T-helper 1 cell treated with Interleukin-12 subunit alpha and Interleukin-12 subunit beta and Interleukin-4 antibody, amounts not matched to agents 30 μg/mL and 1 μg/mL, for 36 hours (primary cell): ENCODE measurements around the gene ATP1A4.

ENCODE experiments used
- H3K27ac Mint-ChIP-seq: one replicate; pipeline ENCODE4 v1.8.0; 2021; ENCODE audit warnings: mild to moderate bottlenecking, mixed read lengths
- H3K27me3 Mint-ChIP-seq: one replicate; pipeline ENCODE4 v1.8.0; 2021; ENCODE audit warnings: low read depth, mixed read lengths
- H3K36me3 Mint-ChIP-seq: one replicate; pipeline ENCODE4 v1.8.0; 2021; ENCODE audit warnings: low read depth, mixed read lengths
- H3K4me1 Mint-ChIP-seq: one replicate; pipeline ENCODE4 v1.8.0; 2021; ENCODE audit warnings: low read depth, mixed read lengths
- H3K4me3 Mint-ChIP-seq: one replicate; pipeline ENCODE4 v1.8.0; 2021; ENCODE audit warnings: mild to moderate bottlenecking, moderate library complexity, mixed read lengths
- H3K9me3 Mint-ChIP-seq: one replicate; pipeline ENCODE4 v1.8.0; 2021; ENCODE audit warnings: mixed read lengths

ATP1A4 gene

DNA sequence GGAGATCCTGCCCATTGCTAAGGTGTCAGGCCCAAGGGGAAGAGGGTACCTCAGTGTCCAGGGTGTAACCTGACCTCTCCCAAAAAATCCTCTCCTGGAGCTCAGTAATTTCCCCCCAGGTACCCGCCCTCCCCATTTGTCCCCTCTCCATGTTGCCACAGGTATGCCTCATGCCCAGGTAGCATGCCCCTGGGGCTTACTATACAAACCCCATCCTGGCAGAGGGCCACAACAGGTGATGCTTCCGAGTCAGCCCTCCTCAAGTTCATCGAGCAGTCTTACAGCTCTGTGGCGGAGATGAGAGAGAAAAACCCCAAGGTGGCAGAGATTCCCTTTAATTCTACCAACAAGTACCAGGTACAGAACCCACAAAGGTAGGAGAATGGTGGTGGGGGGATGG, 15.7 kb downstream of the ATP1A4 start:
- H3K4me3 Mint-ChIP-seq: no peak overlapping the region
- H3K36me3 Mint-ChIP-seq: no peaks in the 10 kb centered on the region
- H3K4me1 Mint-ChIP-seq: peaks cover 7% of the 10 kb centered on the region
- H3K27me3 Mint-ChIP-seq: peaks cover 43% of the 10 kb centered on the region
- no peaks in the 10 kb centered on the region for H3K9me3 Mint-ChIP-seq
- no peak overlapping the region for H3K27ac Mint-ChIP-seq

DNA sequence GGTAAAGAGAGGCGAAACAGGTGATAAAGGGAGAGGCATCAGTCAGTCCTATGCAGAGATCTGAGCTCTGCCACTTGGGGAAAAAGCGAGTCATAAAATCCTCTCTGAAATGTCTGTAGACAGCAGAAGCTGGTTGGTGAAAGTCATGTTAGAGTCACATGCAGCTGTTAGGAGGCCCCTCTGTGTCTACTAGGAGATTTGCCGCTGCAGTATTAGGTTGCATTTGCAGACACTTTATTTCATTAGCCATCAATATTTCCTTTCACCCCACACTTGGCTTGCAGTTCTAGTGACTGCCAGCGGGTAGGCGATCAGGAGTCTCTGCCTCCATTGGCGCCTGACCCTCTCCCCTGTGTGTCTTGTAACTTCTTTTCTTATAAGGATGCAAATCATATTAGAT, 16.2 kb downstream of the ATP1A4 start:
- peaks cover 47% of the 10 kb centered on the region for H3K27me3 Mint-ChIP-seq
- no peaks in the 10 kb centered on the region for H3K9me3 Mint-ChIP-seq
- peaks cover 7% of the 10 kb centered on the region for H3K4me1 Mint-ChIP-seq
- H3K36me3 Mint-ChIP-seq: no peaks in the 10 kb centered on the region
- no peak overlapping the region for H3K4me3 Mint-ChIP-seq
- no peak overlapping the region for H3K27ac Mint-ChIP-seq

- Mint-ChIP-seq H3K4me1 (peaks cover 7% of the 10 kb centered on the region), H3K27ac (no peak overlapping the region), H3K27me3 (peaks cover 51% of the 10 kb centered on the region), H3K36me3 (no peaks in the 10 kb centered on the region), H3K4me3 (no peak overlapping the region), H3K9me3 (no peaks in the 10 kb centered on the region)
Observed at GRCh38 chr1:160168016-160168415, 16.6 kb downstream of the ATP1A4 start.

DNA sequence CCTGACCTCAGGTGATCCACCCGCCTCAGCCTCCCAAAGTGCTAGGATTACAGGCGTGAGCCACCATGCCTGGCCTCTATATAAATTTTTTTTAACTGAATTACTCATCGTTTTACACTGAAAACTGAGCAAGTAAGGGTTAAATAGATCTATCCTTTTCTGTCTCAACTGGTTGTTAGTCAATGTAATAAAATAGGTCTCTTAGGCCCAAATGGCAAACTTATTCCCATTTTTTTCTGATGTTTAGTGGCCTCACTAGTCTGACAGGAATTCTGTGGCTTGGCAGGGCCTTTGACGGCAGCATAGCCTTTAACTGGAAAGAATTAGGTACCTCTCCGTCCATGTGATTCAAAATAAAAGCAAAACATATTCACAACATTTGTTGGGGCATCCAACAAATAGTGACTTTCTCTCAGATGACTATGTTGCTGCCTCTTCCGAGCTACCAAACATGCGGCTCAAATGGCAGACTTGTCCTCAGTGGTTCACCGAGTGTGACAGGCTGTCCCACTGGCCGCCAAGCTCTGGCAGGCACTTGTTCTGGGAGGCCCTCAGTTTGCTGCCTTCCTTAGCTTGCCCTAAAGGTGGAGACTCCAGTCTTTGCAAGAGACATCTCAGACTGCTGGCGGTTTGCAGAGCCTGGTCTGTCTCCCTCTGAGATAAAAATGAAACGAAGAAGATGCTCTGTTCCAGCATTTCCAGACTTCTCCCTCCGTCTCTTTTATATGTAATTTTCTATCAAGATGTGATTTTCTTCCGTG, 17.4 kb downstream of the ATP1A4 start:
- no peaks in the 10 kb centered on the region for H3K36me3 Mint-ChIP-seq
- H3K4me1 Mint-ChIP-seq: peaks cover 7% of the 10 kb centered on the region
- H3K27ac Mint-ChIP-seq: no peak overlapping the region
- H3K4me3 Mint-ChIP-seq: no peak overlapping the region
- H3K9me3 Mint-ChIP-seq: no peaks in the 10 kb centered on the region
- H3K27me3 Mint-ChIP-seq: peaks cover 58% of the 10 kb centered on the region

- H3K9me3 Mint-ChIP-seq: no peaks in the 10 kb centered on the region
- peaks cover 59% of the 10 kb centered on the region for H3K27me3 Mint-ChIP-seq
- no peak overlapping the region for H3K27ac Mint-ChIP-seq
- H3K4me3 Mint-ChIP-seq: no peak overlapping the region
- peaks cover 7% of the 10 kb centered on the region for H3K4me1 Mint-ChIP-seq
- H3K36me3 Mint-ChIP-seq: no peaks in the 10 kb centered on the region
Observed at GRCh38 chr1:160169553-160170399, 18.4 kb downstream of the ATP1A4 start.

DNA sequence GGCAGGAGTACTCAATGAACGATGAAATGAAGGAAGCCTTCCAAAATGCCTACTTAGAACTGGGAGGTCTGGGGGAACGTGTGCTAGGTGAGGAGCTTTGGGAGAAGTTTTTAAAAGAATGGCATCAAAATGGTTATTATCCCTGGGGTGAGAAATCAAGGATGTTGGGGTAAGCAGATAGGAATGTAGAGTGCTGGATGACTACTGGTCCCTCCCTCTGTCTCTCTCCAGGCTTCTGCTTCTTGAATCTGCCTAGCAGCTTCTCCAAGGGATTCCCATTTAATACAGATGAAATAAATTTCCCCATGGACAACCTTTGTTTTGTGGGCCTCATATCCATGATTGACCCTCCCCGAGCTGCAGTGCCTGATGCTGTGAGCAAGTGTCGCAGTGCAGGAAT, 20.0 kb downstream of the ATP1A4 start:
- no peak overlapping the region for H3K27ac Mint-ChIP-seq
- no peaks in the 10 kb centered on the region for H3K36me3 Mint-ChIP-seq
- peaks cover 61% of the 10 kb centered on the region for H3K27me3 Mint-ChIP-seq
- no peaks in the 10 kb centered on the region for H3K9me3 Mint-ChIP-seq
- no peak overlapping the region for H3K4me3 Mint-ChIP-seq
- H3K4me1 Mint-ChIP-seq: peaks cover 7% of the 10 kb centered on the region

DNA sequence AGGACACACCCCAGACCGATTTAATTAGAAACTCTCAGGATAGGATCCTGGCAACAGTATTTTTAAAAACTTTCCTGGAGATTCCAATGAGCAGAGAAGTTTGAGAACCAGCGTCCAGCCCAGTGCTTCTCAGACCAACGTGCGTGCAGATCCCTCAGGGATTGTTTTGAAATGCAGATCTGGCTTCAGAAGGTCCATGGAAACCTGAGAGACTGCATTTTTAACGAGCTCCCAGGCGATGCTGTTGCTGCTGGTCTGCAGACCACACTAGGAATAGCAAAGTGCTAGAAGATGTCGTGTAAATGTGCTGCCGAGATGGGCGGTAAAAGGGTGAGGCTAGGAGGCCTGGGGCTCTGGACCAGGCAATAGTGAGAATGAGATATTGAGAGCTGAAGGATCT, 20.6 kb downstream of the ATP1A4 start:
- Mint-ChIP-seq H3K9me3 (no peaks in the 10 kb centered on the region), H3K27ac (no peak overlapping the region), H3K36me3 (no peaks in the 10 kb centered on the region), H3K4me1 (peaks cover 7% of the 10 kb centered on the region), H3K4me3 (no peak overlapping the region), H3K27me3 (peaks cover 55% of the 10 kb centered on the region)

DNA sequence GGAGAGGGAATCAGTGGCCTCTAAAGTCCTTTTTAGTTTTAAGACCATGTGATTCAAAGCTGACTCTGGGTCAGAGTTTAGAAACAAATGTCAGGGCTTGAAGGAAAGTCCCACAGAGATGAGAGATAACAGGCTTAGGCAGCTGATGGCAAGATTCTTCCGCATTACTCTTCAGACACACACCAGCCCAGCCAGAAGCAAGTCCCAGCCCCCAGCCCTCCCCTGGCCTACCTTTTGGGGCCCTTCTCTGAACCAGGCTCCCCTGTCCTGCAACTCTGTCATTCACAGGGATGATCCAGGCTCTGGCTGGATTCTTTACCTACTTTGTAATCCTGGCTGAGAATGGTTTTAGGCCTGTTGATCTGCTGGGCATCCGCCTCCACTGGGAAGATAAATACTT, 25.8 kb downstream of the ATP1A4 start:
- no peaks in the 10 kb centered on the region for H3K9me3 Mint-ChIP-seq
- H3K4me3 Mint-ChIP-seq: no peak overlapping the region
- H3K27ac Mint-ChIP-seq: no peak overlapping the region
- no peaks in the 10 kb centered on the region for H3K4me1 Mint-ChIP-seq
- H3K36me3 Mint-ChIP-seq: no peaks in the 10 kb centered on the region
- H3K27me3 Mint-ChIP-seq: peaks cover 43% of the 10 kb centered on the region

- Mint-ChIP-seq H3K36me3 (no peaks in the 10 kb centered on the region), H3K4me3 (no peak overlapping the region), H3K27ac (no peak overlapping the region), H3K4me1 (no peaks in the 10 kb centered on the region), H3K9me3 (no peaks in the 10 kb centered on the region), H3K27me3 (peaks cover 41% of the 10 kb centered on the region)
Observed at GRCh38 chr1:160177667-160178066, 26.3 kb downstream of the ATP1A4 start.

- H3K27ac Mint-ChIP-seq: no peak overlapping the region
- no peaks in the 10 kb centered on the region for H3K4me1 Mint-ChIP-seq
- H3K27me3 Mint-ChIP-seq: peaks cover 32% of the 10 kb centered on the region
- no peaks in the 10 kb centered on the region for H3K36me3 Mint-ChIP-seq
- H3K9me3 Mint-ChIP-seq: no peaks in the 10 kb centered on the region
- H3K4me3 Mint-ChIP-seq: no peak overlapping the region
Observed at GRCh38 chr1:160178731-160179130, 27.3 kb downstream of the ATP1A4 start.

- no peak overlapping the region for H3K27ac Mint-ChIP-seq
- peaks cover 26% of the 10 kb centered on the region for H3K27me3 Mint-ChIP-seq
- no peaks in the 10 kb centered on the region for H3K9me3 Mint-ChIP-seq
Observed at GRCh38 chr1:160179336-160179735, 27.9 kb downstream of the ATP1A4 start.

GRCh38 chr1:160186246-160186645, 34.8 kb downstream of the ATP1A4 start:
- Mint-ChIP-seq H3K9me3 (no peaks in the 10 kb centered on the region), H3K4me3 (no peak overlapping the region), H3K4me1 (no peaks in the 10 kb centered on the region), H3K27me3 (peaks cover 17% of the 10 kb centered on the region), H3K27ac (no peak overlapping the region), H3K36me3 (no peaks in the 10 kb centered on the region)

More at GRCh38 chr1:160179336-160179735, 27.9 kb downstream of the ATP1A4 start:
- H3K4me3 Mint-ChIP-seq: no peak overlapping the region
- no peaks in the 10 kb centered on the region for H3K4me1 Mint-ChIP-seq
- no peaks in the 10 kb centered on the region for H3K36me3 Mint-ChIP-seq

DNA sequence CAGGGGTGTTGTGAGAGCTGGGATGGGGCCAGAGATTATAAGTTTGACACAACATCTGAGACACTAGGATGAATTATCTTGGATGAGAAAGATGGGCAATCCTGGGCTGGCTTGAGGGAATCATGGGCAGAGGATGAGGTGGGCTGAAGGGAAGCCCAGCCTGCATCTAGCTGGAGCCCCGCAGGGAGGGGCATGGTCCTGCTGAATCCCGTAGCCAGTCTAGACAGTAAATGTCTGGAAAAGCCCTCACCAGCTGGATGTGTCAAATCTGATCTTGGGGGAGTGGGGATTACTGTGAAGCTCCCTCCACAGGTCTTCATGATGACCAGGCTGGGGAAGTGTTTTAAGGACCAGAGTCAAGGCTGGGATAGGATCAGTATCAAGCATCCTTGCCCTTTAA, 35.3 kb downstream of the ATP1A4 start:
- no peaks in the 10 kb centered on the region for H3K36me3 Mint-ChIP-seq
- no peak overlapping the region for H3K4me3 Mint-ChIP-seq
- peaks cover 14% of the 10 kb centered on the region for H3K27me3 Mint-ChIP-seq
- no peaks in the 10 kb centered on the region for H3K9me3 Mint-ChIP-seq
- no peaks in the 10 kb centered on the region for H3K4me1 Mint-ChIP-seq
- no peak overlapping the region for H3K27ac Mint-ChIP-seq

DNA sequence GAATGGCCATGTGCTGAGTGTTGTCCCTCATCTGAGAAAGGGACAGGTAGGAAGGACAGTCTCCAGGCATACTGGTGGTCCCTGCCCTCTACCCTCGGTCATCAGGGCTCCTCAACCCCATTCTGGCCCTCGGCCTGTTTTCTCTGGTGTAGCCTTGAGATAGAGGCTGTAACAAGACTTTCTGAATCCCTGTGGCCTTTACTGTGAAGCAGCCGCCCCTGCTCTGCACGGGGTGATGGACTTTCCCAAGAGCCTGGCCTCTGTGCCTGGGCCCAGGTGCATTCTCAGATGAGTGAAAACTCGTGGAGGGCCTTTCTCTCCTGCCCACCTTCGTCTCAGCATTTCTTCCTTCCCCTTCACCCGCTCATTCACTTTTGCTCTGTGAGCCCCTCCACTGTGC, 36.0 kb downstream of the ATP1A4 start:
- Mint-ChIP-seq H3K4me3 (no peak overlapping the region), H3K27me3 (peaks cover 8% of the 10 kb centered on the region), H3K36me3 (no peaks in the 10 kb centered on the region), H3K9me3 (no peaks in the 10 kb centered on the region), H3K27ac (no peak overlapping the region), H3K4me1 (no peaks in the 10 kb centered on the region)

GRCh38 chr1:160188341-160188740, 36.9 kb downstream of the ATP1A4 start:
- peaks cover 8% of the 10 kb centered on the region for H3K27me3 Mint-ChIP-seq
- no peak overlapping the region for H3K4me3 Mint-ChIP-seq
- no peaks in the 10 kb centered on the region for H3K9me3 Mint-ChIP-seq
- H3K27ac Mint-ChIP-seq: no peak overlapping the region
- no peaks in the 10 kb centered on the region for H3K4me1 Mint-ChIP-seq
- H3K36me3 Mint-ChIP-seq: no peaks in the 10 kb centered on the region
